K562 (cell line): Measurements from ENCODE around the gene SLC1A2. TPM values are rescaled to one million over a fixed set of nuclear protein-coding genes. Genes with fewer than 3 reads are reported as not detected.

ENCODE experiments used
- ATAC-seq: fragments of 200-7000 bp; cut with Tn5 transposase; 3 replicates; pipeline ENCODE4 v1.9.1; 2020; ENCODE audit warnings: moderate library complexity
- BruUV-seq: library from RNA; stranded (reverse); fragments of 400-500 nt; replicated peaks from 2 replicates; lab custom pipeline; 2021; lab: Mats Ljungman, UMichigan
- CTCF ChIA-PET: fragments of 300-600 bp; formaldehyde crosslinking; extraction: SDS; loops from one replicate; lab custom pipeline; 2021; ENCODE audit warnings: low intra/inter-chr PET ratio; lab: Yijun Ruan, JAX
- POLR2A ChIA-PET: fragments of 300-600, 350-650 bp; sonication (Branson Sonifier 250); formaldehyde crosslinking; extraction: SDS; loops from one replicate; lab custom pipeline; 2021; ENCODE audit warnings: antibody characterized with exemption, inconsistent platforms; lab: Yijun Ruan, JAX
- DNase-seq, 4 experiments: peaks; one replicate each; pipeline versions ENCODE4 v3.0.0 to v3.0.0-alpha.2; 2011 to 2018; ENCODE audit warnings: low spot score in 3 of 4, mixed read lengths in 3 of 4; ENCODE audit errors: extremely low read depth in 1 of 4
- FAIRE-seq: peaks from 2 replicates; lab custom pipeline; 2011; peaks lifted over from hg19 to GRCh38; lab: Jason Lieb, UNC
- H2AFZ ChIP-seq: 2 replicates; pipeline ENCODE4 v1.6.0; 2011; ENCODE audit warnings: low read depth, low read length, control low read depth, inconsistent platforms
- H3K27ac ChIP-seq: fragments of 200-600 bp; 3 replicates; pipeline ENCODE4 v1.8.0; 2011; ENCODE audit warnings: low read depth, mild to moderate bottlenecking, control low read depth, inconsistent platforms, low read length, moderate library complexity, mixed read lengths; ENCODE audit errors: extremely low read depth
- H3K27me3 ChIP-seq, 2 experiments: fragments of 300-600 bp in 1 of 2; 2 replicates in 1 of 2; 3 replicates in 1 of 2; pipeline versions ENCODE4 v1.6.0 to v1.8.0; 2011; ENCODE audit warnings: inconsistent platforms in 2 of 2, low read length in 2 of 2, mild to moderate bottlenecking in 1 of 2, mixed read lengths in 1 of 2, moderate library complexity in 1 of 2; ENCODE audit not compliant: control insufficient read depth in 2 of 2, insufficient read depth in 2 of 2
- H3K36me3 ChIP-seq: fragments of 300-600 bp; 3 replicates; pipeline ENCODE4 v1.8.0; 2011; ENCODE audit warnings: mild to moderate bottlenecking, low read length, inconsistent platforms; ENCODE audit not compliant: control insufficient read depth, insufficient read depth
- H3K4me1 ChIP-seq, 2 experiments: fragments of 200-600 bp in 1 of 2; replicated peaks in 1 of 2; 2 replicates in 1 of 2; 3 replicates in 1 of 2; pipeline versions ENCODE4 v1.5.1 to v1.8.0; 2011; ENCODE audit warnings: inconsistent platforms in 2 of 2, low read length in 2 of 2, mild to moderate bottlenecking in 1 of 2, mixed read lengths in 1 of 2, moderate library complexity in 1 of 2; ENCODE audit not compliant: control insufficient read depth in 2 of 2, insufficient read depth in 2 of 2
- H3K4me2 ChIP-seq: 2 replicates; pipeline ENCODE4 v1.6.1; 2011; ENCODE audit warnings: low read length, control low read depth, inconsistent platforms, mixed read lengths; ENCODE audit not compliant: insufficient read depth
- H3K4me3 ChIP-seq: fragments of 200-600 bp; sonication (generic), shearing (Covaris generic); 2 replicates; pipeline ENCODE4 v1.5.1; 2016; ENCODE audit warnings: control low read depth, inconsistent platforms
- H3K79me2 ChIP-seq: fragments of 200-600 bp; 3 replicates; pipeline ENCODE4 v1.8.0; 2011; ENCODE audit warnings: low read length, inconsistent platforms; ENCODE audit not compliant: control insufficient read depth, insufficient read depth
- H3K9ac ChIP-seq, 2 experiments: 2 replicates each; pipeline versions ENCODE4 v1.6.0 to v1.6.1; 2011; ENCODE audit warnings: low read depth in 2 of 2, low read length in 2 of 2, control low read depth in 1 of 2, inconsistent platforms in 1 of 2, mild to moderate bottlenecking in 1 of 2, mixed read lengths in 1 of 2; ENCODE audit not compliant: insufficient read depth in 1 of 2
- H3K9me1 ChIP-seq: one replicate; pipeline ENCODE4 v1.6.0; 2011; ENCODE audit warnings: inconsistent platforms, mild to moderate bottlenecking, low read length, moderate library complexity; ENCODE audit not compliant: control insufficient read depth, insufficient read depth
- H3K9me3 ChIP-seq: replicated peaks from 2 replicates; pipeline ENCODE4 v1.5.1; 2011; ENCODE audit warnings: low read depth, low read length, inconsistent platforms; ENCODE audit not compliant: control insufficient read depth, insufficient read depth
- H4K20me1 ChIP-seq: replicated peaks from 2 replicates; pipeline ENCODE4 v1.6.1; 2011; ENCODE audit warnings: low read length, inconsistent platforms, mixed read lengths; ENCODE audit not compliant: control insufficient read depth, insufficient read depth
- MTA1 ChIP-seq: fragments of 450-650 bp; IDR thresholded peaks from 2 replicates; pipeline ENCODE4 v1.6.1; 2017; ENCODE audit warnings: borderline replicate concordance
- TRIM28 ChIP-seq: fragments of 450-650 bp; IDR thresholded peaks from 2 replicates; pipeline ENCODE4 v1.6.1; 2017
- ZHX1 ChIP-seq: fragments of 150-350 bp; conservative IDR thresholded peaks from 2 replicates; pipeline ENCODE4 v1.6.1; 2014; ENCODE audit warnings: low read length
- WGBS: fragments of 100-300 bp; shearing (Covaris generic); methylation state at CpG from one replicate; pipeline ENCODE4 v1.1.6; 2016; ENCODE audit warnings: low coverage, mixed read lengths; ENCODE audit not compliant: insufficient coverage; ENCODE audit errors: missing lambda C conversion rate; 5-methylcytosine and 5-hydroxymethylcytosine counted together
- in situ Hi-C: fragments of 300-500 bp; cut with MboI; formaldehyde crosslinking; loops from 4 replicates; pipeline ENCODE4 v1.15.0; 2018; ENCODE audit warnings: inconsistent platforms, mixed read lengths
- intact Hi-C: fragments of 100-400 bp; cut with micrococcal nuclease; formaldehyde crosslinking; loops from 2 replicates; pipeline ENCODE4 v1.14.2; 2022
- polyA plus RNA-seq, 8 experiments: library from polyadenylated mRNA; depleted of rRNA in 4 of 8; stranded (reverse) in 5 of 8; unstranded in 3 of 8; fragments of >200 nt; fragmentation: Nextera tagmentation in 2 of 8; fragmentation: Illumina TruSeq in 1 of 8; extraction: Ambion mirVana in 2 of 8; extraction: Trizol in 1 of 8; gene quantifications; 2 replicates each; pipeline versions ENCODE4 v1.2.1 to v1.2.3, GENCODE V29; 2011 to 2014; ENCODE audit warnings: inconsistent platforms in 1 of 8, missing spikeins in 1 of 8
- total RNA-seq, 7 experiments: library from RNA; depleted of rRNA in 6 of 7; stranded (reverse); fragments of >200 nt in 6 of 7; fragmentation: Illumina TruSeq in 2 of 7; extraction: Trizol in 2 of 7; gene quantifications; 2 replicates each; pipeline versions ENCODE4 v1.2.1 to v1.2.3, GENCODE V29; 2011 to 2021; ENCODE audit warnings: low replicate concordance in 1 of 7

Gene SLC1A2
- total and polyA plus RNA-seq, 9 of the 15 experiments (the other 6 are each of a cell fraction or from before 2014, with no cell fraction given): 0.03 to 0.07 (median 0.04) TPM; not detected in 5

- Histone ChIP-seq H4K20me1 (no peaks in the 10 kb centered on the region), H3K9me1 (no peaks in the 10 kb centered on the region), H3K79me2 (no peaks in the 10 kb centered on the region), H3K9me3 (no peaks in the 10 kb centered on the region), H3K36me3 (no peaks in the 10 kb centered on the region), H2AFZ (no peak overlapping the region), H3K4me2 (no peak overlapping the region), H3K27ac (no peak overlapping the region), H3K4me1 (no peaks in the 10 kb centered on the region), H3K27me3 (peaks cover 4 to 5% of the 10 kb centered on the region in 2 experiments; a peak in 2 of 5 replicates), H3K4me3 (no peak overlapping the region), H3K9ac (no peak overlapping the region)
- ChIA-PET CTCF (no interaction called here), POLR2A (no interaction called here)
- intact Hi-C loops (no loop called here), in situ Hi-C loops (no loop called here)
- ATAC-seq (no peak), DNase-seq (no peak), FAIRE-seq (no peak)
- BruUV-seq: no TSS peak
- TF ChIP-seq MTA1: no peak
- no peak for TF ChIP-seq TRIM28
- no peak for TF ChIP-seq ZHX1
- 0% methylated on average over 1 of the region's 1 CpG for WGBS
Measured at GRCh38 chr11:35285471-35285870, 133.9 kb downstream of the SLC1A2 start.
